Neuronal stem cell (in vitro differentiated cells): ENCODE results near the gene CFD.
A peak's percentile ranks its signal among the peaks of the same experiment; 100 is the strongest.

Experiments
- DNase-seq: peaks from one replicate; pipeline ENCODE4 v3.0.0-alpha.2; 2013; ENCODE audit warnings: low spot score
- H2AFZ ChIP-seq: one replicate; pipeline ENCODE4 v1.6.1; 2013; ENCODE audit warnings: mild to moderate bottlenecking, low read length, inconsistent platforms
- H2AK5ac ChIP-seq: 2 replicates; pipeline ENCODE4 v1.6.1; 2013; ENCODE audit warnings: low read depth, mild to moderate bottlenecking, inconsistent platforms, low read length, moderate library complexity, mixed read lengths
- H2BK120ac ChIP-seq: 2 replicates; pipeline ENCODE4 v1.6.1; 2013; ENCODE audit warnings: low read depth, mild to moderate bottlenecking, inconsistent platforms, low read length, moderate library complexity, mixed read lengths
- H2BK12ac ChIP-seq: one replicate; pipeline ENCODE4 v1.6.1; 2013; ENCODE audit warnings: low read length, inconsistent platforms
- H2BK15ac ChIP-seq: 2 replicates; pipeline ENCODE4 v1.6.1; 2013; ENCODE audit warnings: mild to moderate bottlenecking, low read length, inconsistent platforms, mixed read lengths
- H2BK5ac ChIP-seq: one replicate; pipeline ENCODE4 v1.6.1; 2013; ENCODE audit warnings: inconsistent platforms, mild to moderate bottlenecking, low read length, moderate library complexity
- H3K14ac ChIP-seq: one replicate; pipeline ENCODE4 v1.6.1; 2013; ENCODE audit warnings: low read length, inconsistent platforms
- H3K18ac ChIP-seq: 2 replicates; pipeline ENCODE4 v1.6.1; 2013; ENCODE audit warnings: low read length, inconsistent platforms
- H3K23ac ChIP-seq: 2 replicates; pipeline ENCODE4 v1.6.1; 2013; ENCODE audit warnings: low read depth, mild to moderate bottlenecking, mixed read lengths, low read length, inconsistent platforms; ENCODE audit not compliant: poor library complexity
- H3K27ac ChIP-seq: replicated peaks from 3 replicates; pipeline ENCODE4 v1.5.1; 2013; ENCODE audit warnings: low read length, inconsistent platforms
- H3K27me3 ChIP-seq, 3 experiments: 2 replicates each; pipeline ENCODE4 v1.6.1; 2013; ENCODE audit warnings: low read length in 3 of 3, mild to moderate bottlenecking in 2 of 3, inconsistent platforms in 1 of 3, low read depth in 1 of 3, mixed read lengths in 1 of 3, moderate library complexity in 1 of 3; ENCODE audit not compliant: control insufficient read depth in 3 of 3, insufficient read depth in 3 of 3
- H3K36me3 ChIP-seq, 2 donors: replicated peaks in 1 of 2; 2 replicates each; pipeline ENCODE4 v1.6.1; 2013; ENCODE audit warnings: low read length in 2 of 2; ENCODE audit not compliant: control insufficient read depth in 2 of 2, insufficient read depth in 2 of 2
- H3K4ac ChIP-seq: 2 replicates; pipeline ENCODE4 v1.6.1; 2013; ENCODE audit warnings: inconsistent platforms, mild to moderate bottlenecking, low read length, moderate library complexity
- H3K4me1 ChIP-seq, 2 donors: 1 replicate in 1 of 2; 2 replicates in 1 of 2; pipeline ENCODE4 v1.6.1; 2013; ENCODE audit warnings: low read length in 2 of 2, low read depth in 1 of 2; ENCODE audit not compliant: control insufficient read depth in 2 of 2, insufficient read depth in 1 of 2
- H3K4me2 ChIP-seq: one replicate; pipeline ENCODE4 v1.6.1; 2013; ENCODE audit warnings: mild to moderate bottlenecking, low read length, inconsistent platforms; ENCODE audit not compliant: insufficient read depth, poor library complexity, severe bottlenecking
- H3K4me3 ChIP-seq, 2 donors: 2 replicates each; pipeline ENCODE4 v1.5.1; 2013; ENCODE audit warnings: low read length in 2 of 2, mild to moderate bottlenecking in 2 of 2, inconsistent platforms in 1 of 2, moderate library complexity in 1 of 2
- H3K79me1 ChIP-seq: one replicate; pipeline ENCODE4 v1.6.1; 2013; ENCODE audit warnings: low read depth, mild to moderate bottlenecking, inconsistent platforms, low read length, moderate library complexity
- H3K9ac ChIP-seq: one replicate; pipeline ENCODE4 v1.6.1; 2013; ENCODE audit warnings: mild to moderate bottlenecking, low read depth, low read length, inconsistent platforms; ENCODE audit not compliant: poor library complexity
- H3K9me3 ChIP-seq, 2 donors: replicated peaks in 1 of 2; 2 replicates each; pipeline versions ENCODE3 to v1.6.1; 2013; ENCODE audit warnings: low read length in 2 of 2, mild to moderate bottlenecking in 2 of 2, inconsistent platforms in 1 of 2, low read depth in 1 of 2, mixed read lengths in 1 of 2, moderate library complexity in 1 of 2; ENCODE audit not compliant: control insufficient read depth in 2 of 2, insufficient read depth in 1 of 2
- H4K8ac ChIP-seq: one replicate; pipeline ENCODE4 v1.6.1; 2013; ENCODE audit warnings: low read depth, mild to moderate bottlenecking, inconsistent platforms, low read length, moderate library complexity
- H4K91ac ChIP-seq: one replicate; pipeline ENCODE4 v1.6.1; 2013; ENCODE audit warnings: low read length, low read depth, mild to moderate bottlenecking, inconsistent platforms; ENCODE audit not compliant: poor library complexity
- WGBS, 2 donors: extraction: QIAGEN DNeasy Blood & Tissue Kit; methylation state at CpG; one replicate each; pipeline ENCODE4 v1.1.7; 2013; ENCODE audit warnings: missing lambda C conversion rate in 2 of 2, mixed read lengths in 1 of 2; ENCODE audit not compliant: insufficient read length in 2 of 2, insufficient replicate concordance in 1 of 2; ENCODE audit errors: extremely low coverage in 2 of 2; 5-methylcytosine and 5-hydroxymethylcytosine counted together

Gene CFD

GRCh38 chr19:861756-862580 is 2.5 kb downstream of the CFD start:
- peak overlapping the region; percentile 92 for H3K23ac ChIP-seq
- peaks cover 0 to 9% of the 10 kb centered on the region in 2 donors for H3K9me3 ChIP-seq
- H2BK120ac ChIP-seq: no peak overlapping the region
- WGBS, 2 donors: no CpG with 5 or more reads among the region's 60 CpGs
- H2BK12ac ChIP-seq: no peak overlapping the region
- H3K4ac ChIP-seq: peak overlapping the region; percentile 89
- peak overlapping the region; percentile 100 for H2BK15ac ChIP-seq
- peak overlapping the region; percentile 40 for H3K4me2 ChIP-seq
- peak overlapping the region; percentile 68 for H2AFZ ChIP-seq
- peaks cover 2 to 4% of the 10 kb centered on the region in 2 donors for H3K4me1 ChIP-seq
- no peak overlapping the region for H4K8ac ChIP-seq
- no peaks in the 10 kb centered on the region for H3K36me3 ChIP-seq
- H3K79me1 ChIP-seq: peaks cover 4% of the 10 kb centered on the region
- H2AK5ac ChIP-seq: peak overlapping the region; percentile 98
- peak overlapping the region in 1 of 2 donors; percentile 11 for H3K4me3 ChIP-seq
- no peak overlapping the region for H3K9ac ChIP-seq
- peak overlapping the region; percentile 56 for H3K14ac ChIP-seq
- H3K27ac ChIP-seq: no peak overlapping the region
- no peak overlapping the region for H2BK5ac ChIP-seq
- H3K18ac ChIP-seq: peak overlapping the region; percentile 94
- H3K27me3 ChIP-seq: peaks cover 18 to 43% (median 19%) of the 10 kb centered on the region in 3 experiments
- H4K91ac ChIP-seq: no peak overlapping the region
- peak; percentile 43 for DNase-seq

GRCh38 chr19:862581-863314 is 3.3 kb downstream of the CFD start:
- Histone ChIP-seq H3K18ac (peak overlapping the region; percentile 90), H2BK5ac (peak overlapping the region; percentile 66), H2BK15ac (no peak overlapping the region), H3K4me1 (peaks cover 2 to 8% of the 10 kb centered on the region in 2 donors), H4K8ac (no peak overlapping the region), H3K9ac (no peak overlapping the region), H3K4me2 (peak overlapping the region; percentile 25), H3K36me3 (peaks cover 0 to 5% of the 10 kb centered on the region in 2 donors), H3K23ac (peak overlapping the region; percentile 91), H2BK120ac (no peak overlapping the region), H2BK12ac (peak overlapping the region; percentile 41), H3K14ac (no peak overlapping the region), H3K79me1 (peaks cover 4% of the 10 kb centered on the region), H2AFZ (no peak overlapping the region), H3K4ac (no peak overlapping the region), H2AK5ac (peak overlapping the region; percentile 70), H4K91ac (no peak overlapping the region), H3K27me3 (peaks cover 18 to 43% (median 19%) of the 10 kb centered on the region in 3 experiments), H3K9me3 (peaks cover 0 to 9% of the 10 kb centered on the region in 2 donors), H3K4me3 (no peak overlapping the region), H3K27ac (no peak overlapping the region)
- DNase-seq: peak; percentile 57
- no CpG with 5 or more reads among the region's 48 CpGs for WGBS, 2 donors

GRCh38 chr19:863315-863620 is 3.8 kb downstream of the CFD start:
- peaks cover 0 to 7% of the 10 kb centered on the region in 2 donors for H3K9me3 ChIP-seq
- H2BK12ac ChIP-seq: no peak overlapping the region
- no CpG with 5 or more reads among the region's 7 CpGs for WGBS, 2 donors
- no peak overlapping the region for H3K4me3 ChIP-seq
- H2AK5ac ChIP-seq: no peak overlapping the region
- no peak overlapping the region for H2BK120ac ChIP-seq
- peak overlapping the region; percentile 66 for H2BK5ac ChIP-seq
- H3K18ac ChIP-seq: peak overlapping the region; percentile 90
- no peak overlapping the region for H2AFZ ChIP-seq
- peak overlapping the region; percentile 91 for H3K23ac ChIP-seq
- H3K4me1 ChIP-seq: peaks cover 2 to 8% of the 10 kb centered on the region in 2 donors
- no peak overlapping the region for H4K8ac ChIP-seq
- no peak overlapping the region for H2BK15ac ChIP-seq
- DNase-seq: no peak
- H3K27me3 ChIP-seq: peaks cover 18 to 42% (median 19%) of the 10 kb centered on the region in 3 experiments
- H3K14ac ChIP-seq: no peak overlapping the region
- H3K9ac ChIP-seq: no peak overlapping the region
- peaks cover 3 to 11% of the 10 kb centered on the region in 2 donors for H3K36me3 ChIP-seq
- peaks cover 5% of the 10 kb centered on the region for H3K79me1 ChIP-seq
- H3K4me2 ChIP-seq: no peak overlapping the region
- no peak overlapping the region for H3K27ac ChIP-seq
- H3K4ac ChIP-seq: no peak overlapping the region
- no peak overlapping the region for H4K91ac ChIP-seq

GRCh38 chr19:866769-867300 is 7.4 kb downstream of the CFD start:
- H4K91ac ChIP-seq: no peak overlapping the region
- no peak overlapping the region for H3K14ac ChIP-seq
- H3K9me3 ChIP-seq: peaks cover 0 to 5% of the 10 kb centered on the region in 2 donors
- H3K4me3 ChIP-seq: no peak overlapping the region
- no peak overlapping the region for H3K4ac ChIP-seq
- H3K23ac ChIP-seq: no peak overlapping the region
- H2BK15ac ChIP-seq: no peak overlapping the region
- H3K4me2 ChIP-seq: no peak overlapping the region
- H2AFZ ChIP-seq: no peak overlapping the region
- no peak overlapping the region for H2BK12ac ChIP-seq
- no peak for DNase-seq
- H3K18ac ChIP-seq: peak overlapping the region; percentile 64
- H3K79me1 ChIP-seq: peaks cover 1% of the 10 kb centered on the region
- no peak overlapping the region for H3K27ac ChIP-seq
- peak overlapping the region; percentile 77 for H3K9ac ChIP-seq
- no peak overlapping the region for H2BK120ac ChIP-seq
- H3K27me3 ChIP-seq: peaks cover 0 to 11% (median 4%) of the 10 kb centered on the region in 3 experiments
- peaks cover 0 to 5% of the 10 kb centered on the region in 2 donors for H3K4me1 ChIP-seq
- peaks cover 22 to 43% of the 10 kb centered on the region in 2 donors for H3K36me3 ChIP-seq
- H4K8ac ChIP-seq: no peak overlapping the region
- H2BK5ac ChIP-seq: no peak overlapping the region
- H2AK5ac ChIP-seq: no peak overlapping the region
- WGBS, 2 donors: no CpG with 5 or more reads among the region's 38 CpGs
